HepG2 (cell line): ENCODE results near the gene ZBP1. TPM values are rescaled to one million over a fixed set of nuclear protein-coding genes. Genes with fewer than 3 reads are reported as not detected.

Experiments
- DR1 ChIP-seq: sonication (generic); formaldehyde crosslinking; IDR thresholded peaks from 2 replicates; pipeline ENCODE4 v1.8.0; 2021; ENCODE audit warnings: mild to moderate bottlenecking, missing genetic modification reagents, inconsistent platforms
- GLMP ChIP-seq: sonication (generic); formaldehyde crosslinking; IDR thresholded peaks from 2 replicates; pipeline ENCODE4 v1.9.0; 2021; ENCODE audit warnings: missing genetic modification reagents, mild to moderate bottlenecking, borderline replicate concordance
- HOXA3 ChIP-seq: sonication (generic); formaldehyde crosslinking; IDR thresholded peaks from 2 replicates; pipeline ENCODE4 v1.5.0; 2020; ENCODE audit warnings: missing genetic modification reagents
- HOXA9 ChIP-seq: sonication (generic); formaldehyde crosslinking; IDR thresholded peaks from 2 replicates; pipeline ENCODE4 v1.8.1; 2022; ENCODE audit warnings: missing genetic modification reagents, mild to moderate bottlenecking, moderate library complexity, borderline replicate concordance
- IKZF4 ChIP-seq: sonication (generic); formaldehyde crosslinking; IDR thresholded peaks from 2 replicates; pipeline ENCODE4 v1.5.1; 2020; ENCODE audit warnings: borderline replicate concordance, mild to moderate bottlenecking, low read depth, missing genetic modification reagents; ENCODE audit errors: not compliant biosample characterization
- IRF2 ChIP-seq: IDR thresholded peaks from 2 replicates; pipeline ENCODE4 v1.6.1; 2018; ENCODE audit warnings: missing genetic modification reagents, missing compliant biosample characterization
- MXI1 ChIP-seq: IDR thresholded peaks from 3 replicates; pipeline ENCODE4 v1.6.1; 2012; ENCODE audit warnings: low read depth, low read length, inconsistent platforms, borderline replicate concordance
- RORA ChIP-seq: sonication (generic); formaldehyde crosslinking; IDR thresholded peaks from 2 replicates; pipeline ENCODE4 v1.5.0; 2020; ENCODE audit warnings: mild to moderate bottlenecking, missing genetic modification reagents, moderate library complexity
- SCMH1 ChIP-seq: sonication (generic); formaldehyde crosslinking; IDR thresholded peaks from 2 replicates; pipeline ENCODE4 v1.9.0; 2021; ENCODE audit warnings: missing genetic modification reagents, mild to moderate bottlenecking, borderline replicate concordance
- SP5 ChIP-seq: IDR thresholded peaks from 2 replicates; pipeline ENCODE4 v1.6.1; 2016; ENCODE audit warnings: low read depth, borderline replicate concordance
- SRF ChIP-seq: IDR thresholded peaks from 2 replicates; pipeline ENCODE4 v1.6.1; 2011; ENCODE audit warnings: mild to moderate bottlenecking, low read depth, low read length, moderate library complexity
- SRSF4 ChIP-seq: fragments of 200-400 bp; formaldehyde crosslinking; IDR thresholded peaks from one replicate; pipeline ENCODE4 v1.6.1; 2018; ENCODE audit warnings: mild to moderate bottlenecking, low read depth, low read length, moderate library complexity; ENCODE audit not compliant: poor library complexity, severe bottlenecking
- ZBTB25 ChIP-seq: IDR thresholded peaks from 2 replicates; pipeline ENCODE4 v1.6.1; 2018; ENCODE audit warnings: missing genetic modification reagents
- ZBTB34 ChIP-seq: sonication (generic); formaldehyde crosslinking; IDR thresholded peaks from 2 replicates; pipeline ENCODE4 v1.8.0; 2022; ENCODE audit warnings: mild to moderate bottlenecking, missing genetic modification reagents
- ZNF138 ChIP-seq: sonication (generic); formaldehyde crosslinking; IDR thresholded peaks from 2 replicates; pipeline ENCODE4 v1.5.0; 2020; ENCODE audit warnings: mild to moderate bottlenecking, low read depth, missing genetic modification reagents
- ZNF143 ChIP-seq: sonication (generic); formaldehyde crosslinking; IDR thresholded peaks from 2 replicates; pipeline ENCODE4 v1.4.0; 2020; ENCODE audit warnings: missing genetic modification reagents
- ZNF790 ChIP-seq: sonication (generic); formaldehyde crosslinking; IDR thresholded peaks from 2 replicates; pipeline ENCODE4 v1.8.0; 2022; ENCODE audit warnings: missing genetic modification reagents, mild to moderate bottlenecking, borderline replicate concordance
- polyA plus RNA-seq, 8 experiments: library from polyadenylated mRNA; depleted of rRNA in 3 of 8; stranded (reverse) in 7 of 8; unstranded in 1 of 8; fragments of >200 nt; fragmentation: Illumina TruSeq in 4 of 8; extraction: Trizol in 4 of 8; gene quantifications; 2 replicates each; pipeline versions ENCODE4 v1.2.1 to v1.2.3, GENCODE V29; 2011 to 2016; ENCODE audit warnings: low read depth in 4 of 8, missing spikeins in 1 of 8, mixed read lengths in 1 of 8; ENCODE audit not compliant: insufficient read depth in 1 of 8
- total RNA-seq, 5 experiments: library from RNA; depleted of rRNA; stranded (reverse); fragments of >200 nt; fragmentation: Illumina TruSeq; extraction: Trizol; gene quantifications; 2 replicates each; pipeline ENCODE4 v1.2.3, GENCODE V29; 2016; ENCODE audit warnings: low read depth in 1 of 5
- TF ChIP-seq, protein P1 (sequence below): sonication (generic); formaldehyde crosslinking; IDR thresholded peaks from 2 replicates; pipeline ENCODE4 v1.5.0; 2020; ENCODE audit warnings: mild to moderate bottlenecking, missing genetic modification reagents
- TF ChIP-seq, protein P2 (sequence below): sonication (generic); formaldehyde crosslinking; IDR thresholded peaks from 2 replicates; pipeline ENCODE4 v1.5.0; 2020; ENCODE audit warnings: mild to moderate bottlenecking, missing genetic modification reagents

Gene ZBP1
- total and polyA plus RNA-seq, 2 of the 13 experiments (the other 11 are each of a cell fraction or from before 2014, with no cell fraction given) = not detected

GRCh38 chr20:57560554-57561355 is 59.5 kb downstream of the ZBP1 start, which contains the start of gene PCK1 (continued):
- TF ChIP-seq ZBTB25 = peak; percentile 40
- TF ChIP-seq ZNF138 = 0 out of 2 replicates have a peak, but pooled peaks have one; percentile 51
- TF ChIP-seq ZBTB34 = peak; percentile 98
- peak; percentile 100 for TF ChIP-seq RORA
- TF ChIP-seq HOXA3 (CRISPR knock-in tag) = peak; percentile 93
- TF ChIP-seq SRSF4 = no peak
- no peak for TF ChIP-seq HOXA9
- TF ChIP-seq IKZF4 = peak; percentile 78
- TF ChIP-seq SCMH1 (CRISPR knock-in tag) = no peak
- TF ChIP-seq IRF2 = peak; percentile 88
- TF ChIP-seq, protein P1, sequence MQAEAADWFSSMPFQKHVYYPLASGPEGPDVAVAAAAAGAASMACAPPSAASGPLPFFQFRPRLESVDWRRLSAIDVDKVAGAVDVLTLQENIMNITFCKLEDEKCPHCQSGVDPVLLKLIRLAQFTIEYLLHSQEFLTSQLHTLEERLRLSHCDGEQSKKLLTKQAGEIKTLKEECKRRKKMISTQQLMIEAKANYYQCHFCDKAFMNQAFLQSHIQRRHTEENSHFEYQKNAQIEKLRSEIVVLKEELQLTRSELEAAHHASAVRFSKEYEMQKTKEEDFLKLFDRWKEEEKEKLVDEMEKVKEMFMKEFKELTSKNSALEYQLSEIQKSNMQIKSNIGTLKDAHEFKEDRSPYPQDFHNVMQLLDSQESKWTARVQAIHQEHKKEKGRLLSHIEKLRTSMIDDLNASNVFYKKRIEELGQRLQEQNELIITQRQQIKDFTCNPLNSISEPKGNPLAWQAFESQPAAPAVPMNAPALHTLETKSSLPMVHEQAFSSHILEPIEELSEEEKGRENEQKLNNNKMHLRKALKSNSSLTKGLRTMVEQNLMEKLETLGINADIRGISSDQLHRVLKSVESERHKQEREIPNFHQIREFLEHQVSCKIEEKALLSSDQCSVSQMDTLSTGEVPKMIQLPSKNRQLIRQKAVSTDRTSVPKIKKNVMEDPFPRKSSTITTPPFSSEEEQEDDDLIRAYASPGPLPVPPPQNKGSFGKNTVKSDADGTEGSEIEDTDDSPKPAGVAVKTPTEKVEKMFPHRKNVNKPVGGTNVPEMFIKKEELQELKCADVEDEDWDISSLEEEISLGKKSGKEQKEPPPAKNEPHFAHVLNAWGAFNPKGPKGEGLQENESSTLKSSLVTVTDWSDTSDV (CRISPR knock-in tag) = no peak
- 0 out of 2 replicates have a peak, but pooled peaks have one; percentile 55 for TF ChIP-seq ZNF143 (CRISPR knock-in tag)
- 0 out of 2 replicates have a peak, but pooled peaks have one; percentile 18 for TF ChIP-seq ZNF790 (CRISPR knock-in tag)
- TF ChIP-seq SRF = peak; percentile 75; the same call in 1 of the 2 replicates
- TF ChIP-seq SP5 (CRISPR knock-in tag) = peak; percentile 35; the same call in 1 of the 2 replicates
- TF ChIP-seq GLMP (CRISPR knock-in tag) = no peak; the same call in 1 of the 2 replicates
- TF ChIP-seq, protein P2, sequence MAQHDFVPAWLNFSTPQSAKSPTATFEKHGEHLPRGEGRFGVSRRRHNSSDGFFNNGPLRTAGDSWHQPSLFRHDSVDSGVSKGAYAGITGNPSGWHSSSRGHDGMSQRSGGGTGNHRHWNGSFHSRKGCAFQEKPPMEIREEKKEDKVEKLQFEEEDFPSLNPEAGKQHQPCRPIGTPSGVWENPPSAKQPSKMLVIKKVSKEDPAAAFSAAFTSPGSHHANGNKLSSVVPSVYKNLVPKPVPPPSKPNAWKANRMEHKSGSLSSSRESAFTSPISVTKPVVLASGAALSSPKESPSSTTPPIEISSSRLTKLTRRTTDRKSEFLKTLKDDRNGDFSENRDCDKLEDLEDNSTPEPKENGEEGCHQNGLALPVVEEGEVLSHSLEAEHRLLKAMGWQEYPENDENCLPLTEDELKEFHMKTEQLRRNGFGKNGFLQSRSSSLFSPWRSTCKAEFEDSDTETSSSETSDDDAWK (CRISPR knock-in tag) = no peak
- no peak; the same call in 1 of the 2 replicates for TF ChIP-seq DR1 (CRISPR knock-in tag)
- peak; percentile 88; the same call in 2 of the 3 replicates for TF ChIP-seq MXI1
